Adipose tissue (tissue), 3 donors: Measurements from ENCODE around the gene ALKBH3. TPM values are rescaled to one million over a fixed set of nuclear protein-coding genes. Genes with fewer than 3 reads are reported as not detected.

Experiments
- H3K27ac ChIP-seq: one replicate; pipeline ENCODE4 v1.5.1; 2013; ENCODE audit warnings: low read depth, low read length
- WGBS, 3 donors: extraction: QIAGEN DNeasy Blood & Tissue Kit; methylation state at CpG; one replicate each; pipeline ENCODE4 v1.1.7; 2013; 5-methylcytosine and 5-hydroxymethylcytosine counted together
- polyA plus RNA-seq, 3 donors: library from polyadenylated mRNA; stranded (reverse); fragments of 200-250 nt; gene quantifications; one replicate each; pipeline ENCODE4 v1.2.3, GENCODE V29; 2013
- donor health status: healthy with polysubstance abuse.
- donor health status: Bipolar disorder and iron deficiency.
- donor health status: healthy.

The ALKBH3 gene
- polyA plus RNA-seq, 3 donors: 21.0 to 24.5 (median 21.3) TPM

DNA sequence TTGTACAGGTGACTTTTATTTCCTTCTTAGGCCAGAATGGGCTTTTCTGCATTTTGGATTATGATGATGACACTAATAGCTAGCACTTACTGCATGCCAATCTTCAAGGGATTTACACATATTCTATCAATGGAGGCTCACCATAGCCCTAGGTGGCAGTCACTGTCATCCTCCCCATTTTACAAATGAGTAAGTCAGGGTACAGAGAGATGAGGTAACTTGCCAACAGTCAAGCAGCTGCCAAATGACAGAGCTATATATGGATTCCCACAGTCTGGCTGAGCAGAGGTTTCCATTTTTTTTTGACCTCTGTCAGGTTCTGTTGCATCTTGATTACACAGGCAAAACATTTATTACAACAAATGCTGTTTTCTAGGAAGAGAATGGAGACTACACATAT lies 38.0 kb downstream of the ALKBH3 start:
- no peak overlapping the region for H3K27ac ChIP-seq

GRCh38 chr11:43919852-43920597 lies 39.4 kb downstream of the ALKBH3 start:
- H3K27ac ChIP-seq: no peak overlapping the region
- WGBS, 3 donors: 80 to 82% (median 80%) methylated on average over 14 of the region's 14 CpGs

GRCh38 chr11:43920598-43921419 lies 40.2 kb downstream of the ALKBH3 start:
- WGBS, 3 donors: 59 to 64% (median 60%) methylated on average over 10 of the region's 10 CpGs

DNA sequence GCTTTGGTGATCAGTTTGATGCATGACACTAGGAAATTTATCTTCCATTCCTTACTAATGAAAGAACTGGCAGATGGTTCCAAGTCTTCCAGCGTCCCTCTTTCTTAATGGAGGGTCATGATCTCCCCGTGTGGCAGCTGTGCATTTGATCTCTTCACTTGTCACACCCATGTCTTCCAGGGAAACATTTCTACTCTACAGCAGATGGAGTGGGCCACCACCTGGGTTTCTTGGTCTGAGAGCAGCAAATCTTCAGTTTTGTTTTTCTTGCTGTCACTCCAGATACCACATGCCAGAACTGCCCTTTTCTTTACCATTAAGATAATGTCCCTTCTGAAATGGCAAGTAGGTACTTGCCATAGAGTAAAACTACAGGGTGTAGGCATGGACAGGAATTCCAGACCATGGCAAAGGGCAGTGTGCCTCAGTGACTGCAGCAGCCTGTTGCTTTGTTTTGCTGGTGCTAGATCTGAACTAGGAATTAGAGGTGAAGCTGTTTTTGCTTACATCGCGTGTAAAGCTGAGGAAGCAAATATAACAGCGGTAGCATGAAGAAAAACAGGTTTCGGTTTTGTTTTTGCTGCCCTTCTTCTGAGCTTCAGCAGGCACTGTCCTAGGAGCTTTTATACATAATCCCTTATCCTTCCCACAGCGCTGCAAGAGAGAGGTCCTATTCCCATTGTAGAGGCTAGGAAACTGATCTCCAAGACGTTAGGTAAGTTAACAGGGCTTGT lies 41.1 kb downstream of the ALKBH3 start:
- 73 to 86% (median 78%) methylated on average over 8 of the region's 8 CpGs for WGBS, 3 donors
- no peak overlapping the region for H3K27ac ChIP-seq

More at GRCh38 chr11:43920598-43921419, 40.2 kb downstream of the ALKBH3 start:
- no peak overlapping the region for H3K27ac ChIP-seq

- WGBS, 3 donors: 81 to 91% (median 83%) methylated on average over 3 of the region's 3 CpGs
Observed at GRCh38 chr11:43922295-43922648, 41.6 kb downstream of the ALKBH3 start.

GRCh38 chr11:43922744-43923405 lies 42.2 kb downstream of the ALKBH3 start:
- WGBS, 3 donors: 57 to 64% (median 61%) methylated on average over 6 of the region's 6 CpGs
- peak overlapping the region; percentile 82 for H3K27ac ChIP-seq

More at GRCh38 chr11:43922295-43922648, 41.6 kb downstream of the ALKBH3 start:
- peak overlapping the region; percentile 29 for H3K27ac ChIP-seq

DNA sequence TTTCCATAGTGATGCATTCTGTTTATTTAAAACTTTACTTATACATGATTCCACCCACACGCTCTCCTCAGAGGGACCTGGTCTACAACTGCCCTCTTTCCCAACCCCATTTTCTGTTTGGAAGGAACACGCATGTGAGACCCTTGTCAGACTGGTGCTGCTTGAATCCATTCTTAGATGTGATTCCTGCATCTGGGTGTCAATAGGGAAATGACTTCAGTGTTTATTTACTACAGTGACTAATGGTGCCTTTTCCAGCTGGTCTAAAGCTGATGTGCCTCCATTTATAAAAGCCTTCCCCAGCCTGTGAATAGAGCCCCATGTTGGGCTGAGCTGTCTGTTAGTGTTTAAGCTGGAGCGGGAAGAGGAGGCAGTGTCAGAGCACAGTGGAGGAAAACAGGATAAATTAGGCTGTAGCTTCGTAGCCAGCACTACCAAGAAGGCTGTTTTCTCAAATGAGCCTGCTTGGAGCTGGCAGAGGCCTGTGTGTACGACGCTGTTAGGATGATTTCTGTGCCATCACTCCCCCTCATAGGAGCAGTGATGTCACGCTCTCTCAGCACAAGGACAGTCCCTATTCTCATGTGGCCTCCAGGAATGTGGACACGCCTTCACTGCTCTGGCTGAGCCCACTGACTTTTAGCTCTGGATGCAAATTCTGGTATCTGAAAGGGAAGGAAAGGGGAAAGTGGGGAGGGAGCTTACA lies 42.9 kb downstream of the ALKBH3 start:
- 57 to 75% (median 60%) methylated on average over 8 of the region's 8 CpGs for WGBS, 3 donors
- peak overlapping the region; percentile 82 for H3K27ac ChIP-seq

DNA sequence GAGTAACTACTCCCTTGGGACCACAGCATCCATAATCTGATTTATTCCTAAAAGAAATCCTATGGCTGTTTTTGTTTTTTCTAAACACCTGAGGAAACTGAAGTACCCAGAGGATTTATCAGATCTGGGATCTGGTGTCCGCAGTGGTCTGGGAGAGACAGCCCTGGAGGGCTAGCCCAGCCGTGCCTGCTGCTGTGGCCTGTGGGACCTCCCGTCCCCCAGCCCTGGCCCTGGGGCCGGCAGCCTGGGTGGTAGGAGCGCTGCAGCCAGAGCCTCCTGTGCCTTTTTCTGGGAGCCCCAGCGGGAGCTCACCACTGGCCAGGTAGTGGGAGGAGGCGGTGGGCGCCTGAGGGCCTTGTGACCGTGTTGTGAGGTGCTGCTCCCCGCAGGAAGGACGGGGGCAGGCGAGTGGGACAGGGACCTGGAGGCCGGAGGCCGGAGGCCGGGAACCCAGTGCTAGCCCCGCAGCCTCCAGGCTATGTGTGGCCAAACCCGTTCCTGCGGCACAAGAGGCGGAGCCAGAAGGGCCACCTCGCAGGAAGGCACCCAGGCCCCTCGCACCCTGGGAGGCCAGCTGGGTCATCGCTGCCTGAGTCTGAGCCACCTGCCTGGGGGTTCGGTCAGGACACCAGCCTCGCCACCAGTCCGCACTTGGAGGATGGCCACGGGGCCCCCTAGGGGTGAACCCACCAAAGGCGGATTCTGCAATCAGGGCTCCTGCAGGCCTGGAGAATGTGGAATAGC lies 43.7 kb downstream of the ALKBH3 start:
- no peak overlapping the region for H3K27ac ChIP-seq
- 91 to 95% (median 91%) methylated on average over 25 to 27 of the region's 27 CpGs for WGBS, 3 donors

DNA sequence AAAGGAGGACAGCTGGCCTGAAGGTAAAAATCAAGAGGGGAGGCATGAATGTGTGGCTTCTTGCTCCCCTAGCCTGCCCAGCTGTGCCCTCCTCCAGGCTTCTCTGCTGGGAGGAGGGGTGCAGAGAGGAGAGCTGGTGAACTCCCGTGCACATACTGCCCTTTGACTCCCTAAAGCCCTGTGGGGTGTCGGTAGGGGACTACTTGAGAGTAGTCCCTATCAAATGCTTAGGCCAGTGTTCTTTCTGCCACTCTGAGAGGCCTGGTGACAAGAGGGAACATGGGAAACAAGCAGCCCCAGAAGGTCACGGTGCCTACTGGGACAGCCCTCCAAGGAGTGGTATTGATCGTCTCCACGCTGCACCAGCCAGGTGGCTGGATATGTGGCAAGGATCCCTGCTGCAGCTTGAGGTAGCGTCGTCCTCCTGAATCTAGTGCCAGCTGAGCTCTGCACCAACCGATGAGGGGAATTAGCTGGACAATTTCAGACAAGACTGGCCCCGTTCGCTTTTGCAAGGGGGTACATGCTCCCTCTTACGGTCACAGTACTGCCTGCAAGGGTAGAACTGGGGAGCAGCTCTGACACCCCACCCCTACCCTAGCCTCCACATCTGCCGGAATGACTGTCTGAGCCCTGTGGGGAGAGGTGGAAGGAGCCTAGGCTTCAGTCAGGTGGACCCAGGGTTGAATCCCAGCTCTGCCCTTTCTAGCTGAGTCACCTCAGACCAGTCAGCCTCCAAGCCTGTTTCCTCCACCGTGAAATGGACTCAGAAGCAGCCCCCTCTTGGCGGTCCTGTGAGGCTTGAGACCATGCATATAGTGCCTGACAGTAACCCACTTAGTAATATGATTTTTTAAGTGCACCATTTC lies 44.7 kb downstream of the ALKBH3 start:
- 53 to 90% (median 87%) methylated on average over 14 of the region's 14 CpGs for WGBS, 3 donors

DNA sequence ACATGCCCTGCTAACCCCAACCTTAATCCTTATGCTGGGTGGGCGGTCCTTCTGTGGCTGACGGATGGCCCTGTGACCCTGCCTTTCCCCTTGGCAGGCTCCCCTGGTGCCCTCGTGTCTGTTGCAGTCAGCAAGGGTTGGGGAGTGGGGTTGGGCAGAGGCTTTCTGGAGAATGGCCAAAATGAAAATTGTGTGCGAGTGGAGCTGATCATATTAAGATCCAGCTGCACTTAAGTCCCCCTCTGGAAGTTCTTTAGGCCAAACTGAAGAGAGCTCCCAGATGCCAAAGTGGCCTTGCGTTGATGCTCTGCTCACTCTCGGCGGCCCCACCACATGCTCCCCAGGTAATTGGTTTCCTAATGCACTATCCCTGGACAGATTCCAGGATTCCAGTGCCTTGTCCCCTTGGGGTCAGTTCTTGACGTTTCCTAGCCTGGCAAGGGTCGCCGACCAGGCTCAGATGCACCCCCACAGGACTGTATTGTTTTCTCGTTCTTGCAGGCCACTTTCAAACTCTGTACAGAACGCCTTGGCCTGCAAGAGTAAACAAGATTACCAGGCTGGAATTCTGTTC lies 45.4 kb downstream of the ALKBH3 start:
- no peak overlapping the region for H3K27ac ChIP-seq
- WGBS, 3 donors: 53 to 58% (median 57%) methylated on average over 12 of the region's 12 CpGs

More for the DNA sequence above, 44.7 kb downstream of the ALKBH3 start:
- no peak overlapping the region for H3K27ac ChIP-seq

DNA sequence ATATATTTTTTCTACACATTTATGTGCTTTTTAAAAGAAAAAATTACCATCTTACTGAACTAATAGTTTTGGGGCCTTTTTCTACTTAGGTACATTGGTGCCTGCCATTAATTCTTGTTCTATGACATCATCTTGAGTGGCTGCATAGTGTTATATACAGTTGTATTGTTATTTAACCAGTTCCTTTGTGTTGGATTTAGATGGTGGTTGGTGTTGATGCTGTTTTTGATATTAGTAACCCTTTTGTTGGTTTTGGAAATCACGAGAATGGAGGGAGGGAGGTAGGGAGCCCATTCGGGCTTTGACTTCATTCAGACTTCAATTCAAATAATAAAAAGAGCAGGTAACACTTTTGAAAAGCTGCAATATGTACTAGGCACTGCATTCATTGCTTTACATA lies 46.4 kb downstream of the ALKBH3 start:
- 89 to 91% (median 90%) methylated on average over 2 of the region's 2 CpGs for WGBS, 3 donors
- no peak overlapping the region for H3K27ac ChIP-seq

GRCh38 chr11:43927925-43928707 lies 47.5 kb downstream of the ALKBH3 start:
- H3K27ac ChIP-seq: no peak overlapping the region
- WGBS, 3 donors: 53 to 91% (median 89%) methylated on average over 13 of the region's 13 CpGs

DNA sequence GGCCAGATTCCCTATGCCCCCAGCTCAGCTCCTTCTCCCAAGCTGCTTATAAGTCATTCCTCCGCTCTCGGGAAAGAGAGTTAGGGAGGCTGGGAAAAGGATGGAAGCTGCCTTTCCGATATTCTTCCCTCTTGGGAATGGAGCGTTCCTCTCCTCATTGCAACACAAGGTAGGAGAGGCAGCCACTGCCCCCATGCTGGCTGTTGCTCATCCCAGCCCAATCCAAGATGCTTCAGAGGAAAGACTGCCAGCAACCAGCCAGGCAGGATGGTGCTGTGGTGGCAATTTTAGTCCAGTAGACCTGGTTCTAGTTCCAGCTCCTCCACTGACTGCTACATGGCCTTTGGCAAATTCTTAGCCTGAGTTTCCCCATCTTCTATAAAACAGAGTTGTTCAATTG lies 48.1 kb downstream of the ALKBH3 start:
- 81 to 88% (median 88%) methylated on average over 4 of the region's 4 CpGs for WGBS, 3 donors
- H3K27ac ChIP-seq: no peak overlapping the region

DNA sequence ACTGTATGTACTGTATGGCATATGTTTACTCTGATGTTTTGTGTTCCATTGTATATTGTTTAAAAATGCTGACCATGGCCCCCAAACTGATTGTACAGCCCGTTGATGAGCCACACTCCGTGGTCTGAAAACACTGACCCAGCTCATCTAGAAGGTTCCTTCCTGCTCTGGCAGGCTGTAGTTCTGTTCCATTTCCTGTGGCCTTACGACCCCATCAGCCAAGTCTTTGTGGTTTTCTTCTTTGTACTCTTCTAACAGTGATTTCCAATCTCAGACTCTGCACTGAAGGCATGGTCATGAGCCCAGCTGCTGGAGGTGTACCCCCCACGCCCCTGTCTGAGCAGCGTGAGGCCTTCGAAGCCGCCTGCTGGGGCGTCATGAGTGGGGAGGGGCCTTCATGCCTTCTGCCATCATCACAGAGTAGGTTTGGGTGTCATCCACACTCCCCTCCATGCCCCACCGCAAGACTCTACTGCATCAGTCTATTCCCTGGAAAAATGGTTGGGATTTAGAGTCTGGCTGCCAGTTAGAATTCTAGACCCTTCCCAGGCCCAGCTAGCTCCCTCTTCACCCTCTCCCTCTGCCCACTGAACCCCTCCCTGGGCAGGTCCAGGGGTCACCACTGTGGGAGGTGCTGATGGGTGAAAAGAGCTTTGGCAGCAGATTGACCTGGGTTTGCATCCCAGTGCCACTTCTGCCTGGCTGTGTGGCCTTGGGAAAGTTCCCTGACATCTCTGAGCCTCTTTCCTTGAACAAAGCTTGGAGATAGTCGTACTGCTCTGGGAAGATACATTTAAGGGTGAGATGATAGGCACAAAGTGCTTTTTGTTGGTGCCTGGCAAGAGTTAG lies 50.5 kb downstream of the ALKBH3 start:
- 52 to 73% (median 63%) methylated on average over 10 of the region's 10 CpGs for WGBS, 3 donors
- H3K27ac ChIP-seq: no peak overlapping the region

- 80 to 96% (median 84%) methylated on average over 4 of the region's 4 CpGs for WGBS, 3 donors
- H3K27ac ChIP-seq: no peak overlapping the region
Observed at GRCh38 chr11:43931717-43932039, 51.0 kb downstream of the ALKBH3 start.
